ENCODE results near the gene KLHL13. TPM values are rescaled to one million over a fixed set of nuclear protein-coding genes. Genes with fewer than 3 reads are reported as not detected.

The KLHL13 gene
- total RNA-seq, 2 experiments from 2014 or later, result 0.19 to 0.36 TPM

- Mint-ChIP-seq H3K4me1 (ENCODE audit: low read depth) (peaks cover 5% of the 10 kb centered on the region), H3K9me3 (no peaks in the 10 kb centered on the region), H3K4me3 (no peak overlapping the region), H3K36me3 (ENCODE audit: low read depth) (no peaks in the 10 kb centered on the region), H3K27ac (no peak overlapping the region), H3K27me3 (no peaks in the 10 kb centered on the region)
- TF ChIP-seq CTCF (IDR thresholded peaks at IDR 0.05), result no peak
- Histone ChIP-seq H3K9me3 (ENCODE audit: control insufficient read depth in 1 of 2, insufficient read depth in 1 of 2, low read length in 2 of 2) (no peaks in the 10 kb centered on the region), H3K36me3 (ENCODE audit: insufficient read depth, low read length) (no peaks in the 10 kb centered on the region), H3K4me1 (ENCODE audit: insufficient read depth, low read length) (no peaks in the 10 kb centered on the region), H3K4me3 (ENCODE audit: low read length) (no peak overlapping the region), H3K27ac (ENCODE audit: low read depth in 1 of 2, low read length in 2 of 2) (no peak overlapping the region), H3K27me3 (ENCODE audit: control insufficient read depth in 1 of 2, insufficient read depth in 2 of 2, low read length in 2 of 2) (no peaks in the 10 kb centered on the region)
- DNase-seq (no peak), ATAC-seq (ENCODE audit: poor library complexity) (no peak)
- ChIA-PET POLR2A (no interaction called here), CTCF (no interaction called here)
- intact Hi-C loops (cut with DNase I, micrococcal nuclease), result no loop called here
Observed at GRCh38 chrX:118109065-118109464, 7.5 kb downstream of the KLHL13 start.

GRCh38 chrX:118108304-118108703 is 8.3 kb downstream of the KLHL13 start:
- Mint-ChIP-seq H3K4me1 (ENCODE audit: low read depth) (peaks cover 5% of the 10 kb centered on the region), H3K9me3 (no peaks in the 10 kb centered on the region), H3K27ac (no peak overlapping the region), H3K4me3 (no peak overlapping the region), H3K27me3 (no peaks in the 10 kb centered on the region), H3K36me3 (ENCODE audit: low read depth) (no peaks in the 10 kb centered on the region)
- Histone ChIP-seq H3K27ac (ENCODE audit: low read depth in 1 of 2, low read length in 2 of 2) (no peak overlapping the region), H3K27me3 (ENCODE audit: control insufficient read depth in 1 of 2, insufficient read depth in 2 of 2, low read length in 2 of 2) (no peaks in the 10 kb centered on the region), H3K4me1 (ENCODE audit: insufficient read depth, low read length) (no peaks in the 10 kb centered on the region), H3K36me3 (ENCODE audit: insufficient read depth, low read length) (no peaks in the 10 kb centered on the region), H3K9me3 (ENCODE audit: control insufficient read depth in 1 of 2, insufficient read depth in 1 of 2, low read length in 2 of 2) (no peaks in the 10 kb centered on the region), H3K4me3 (ENCODE audit: low read length) (no peak overlapping the region)
- no peak for ATAC-seq (ENCODE audit: poor library complexity)
- no peak for TF ChIP-seq CTCF (IDR thresholded peaks at IDR 0.05)
- ChIA-PET CTCF (no interaction called here), POLR2A (no interaction called here)
- intact Hi-C loops (cut with DNase I, micrococcal nuclease), result no loop called here
- DNase-seq, result no peak

- Histone ChIP-seq H3K4me3 (ENCODE audit: low read length) (no peak overlapping the region), H3K36me3 (ENCODE audit: insufficient read depth, low read length) (no peaks in the 10 kb centered on the region), H3K27ac (ENCODE audit: low read depth in 1 of 2, low read length in 2 of 2) (no peak overlapping the region), H3K4me1 (ENCODE audit: insufficient read depth, low read length) (no peaks in the 10 kb centered on the region), H3K27me3 (ENCODE audit: control insufficient read depth in 1 of 2, insufficient read depth in 2 of 2, low read length in 2 of 2) (no peaks in the 10 kb centered on the region), H3K9me3 (ENCODE audit: control insufficient read depth in 1 of 2, insufficient read depth in 1 of 2, low read length in 2 of 2) (no peaks in the 10 kb centered on the region)
- ChIA-PET CTCF (no interaction called here), POLR2A (no interaction called here)
- no peak for DNase-seq
- Mint-ChIP-seq H3K36me3 (ENCODE audit: low read depth) (no peaks in the 10 kb centered on the region), H3K9me3 (no peaks in the 10 kb centered on the region), H3K4me3 (no peak overlapping the region), H3K4me1 (ENCODE audit: low read depth) (peaks cover 2% of the 10 kb centered on the region), H3K27ac (no peak overlapping the region), H3K27me3 (no peaks in the 10 kb centered on the region)
- no peak for ATAC-seq (ENCODE audit: poor library complexity)
- intact Hi-C loops (cut with DNase I, micrococcal nuclease), result no loop called here
- no peak for TF ChIP-seq CTCF (IDR thresholded peaks at IDR 0.05)
Observed at GRCh38 chrX:118100091-118100490, 16.5 kb downstream of the KLHL13 start.

Measured in CD4-positive, alpha-beta T cell (primary cell).